ENCODE results near the gene NAGLU. TPM values are rescaled to one million over a fixed set of nuclear protein-coding genes. Genes with fewer than 3 reads are reported as not detected.

Gene NAGLU
- total and polyA plus RNA-seq, 10 of the 15 experiments (the other 5 are each of a cell fraction or from before 2014, with no cell fraction given), result 0.23 to 27.5 (median 8.9) TPM

GRCh38 chr17:42529061-42529460 lies 7.0 kb upstream of the NAGLU start:
- H3K79me2 ChIP-seq (ENCODE audit: control insufficient read depth, insufficient read depth, low read length), result no peaks in the 10 kb centered on the region
- no peak overlapping the region for H2AFZ ChIP-seq (ENCODE audit: control insufficient read depth, low read depth, low read length)
- TF ChIP-seq IKZF1 (conservative IDR thresholded peaks at IDR 0.05) (no peak), GABPA (IDR thresholded peaks at IDR 0.05; ENCODE audit: low read depth) (no peak), ZNF622 (IDR thresholded peaks at IDR 0.05) (no peak), CEBPB (IDR thresholded peaks at IDR 0.05; ENCODE audit: borderline replicate concordance in 1 of 2, low read depth in 2 of 2, low read length in 2 of 2) (no peak), BMI1 (IDR thresholded peaks at IDR 0.05; ENCODE audit: borderline replicate concordance) (no peak), RELB (IDR thresholded peaks at IDR 0.05; ENCODE audit: low read depth) (no peak), NFYA (IDR thresholded peaks at IDR 0.05; ENCODE audit: borderline replicate concordance, low read depth, low read length) (no peak), BRCA1 (IDR thresholded peaks at IDR 0.05; ENCODE audit: low read depth, low read length) (no peak), BCL11A (IDR thresholded peaks at IDR 0.05; ENCODE audit: low read depth, low read length) (no peak), FOS (IDR thresholded peaks at IDR 0.05; ENCODE audit: borderline replicate concordance, extremely low read depth, insufficient read length) (no peak), WRNIP1 (IDR thresholded peaks at IDR 0.05; ENCODE audit: borderline replicate concordance, low read depth, low read length) (no peak), FOXM1 (IDR thresholded peaks at IDR 0.05; ENCODE audit: low read depth, low read length) (no peak)
- TF ChIP-seq, protein P1, sequence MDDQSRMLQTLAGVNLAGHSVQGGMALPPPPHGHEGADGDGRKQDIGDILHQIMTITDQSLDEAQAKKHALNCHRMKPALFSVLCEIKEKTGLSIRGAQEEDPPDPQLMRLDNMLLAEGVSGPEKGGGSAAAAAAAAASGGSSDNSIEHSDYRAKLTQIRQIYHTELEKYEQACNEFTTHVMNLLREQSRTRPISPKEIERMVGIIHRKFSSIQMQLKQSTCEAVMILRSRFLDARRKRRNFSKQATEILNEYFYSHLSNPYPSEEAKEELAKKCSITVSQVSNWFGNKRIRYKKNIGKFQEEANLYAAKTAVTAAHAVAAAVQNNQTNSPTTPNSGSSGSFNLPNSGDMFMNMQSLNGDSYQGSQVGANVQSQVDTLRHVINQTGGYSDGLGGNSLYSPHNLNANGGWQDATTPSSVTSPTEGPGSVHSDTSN (IDR thresholded peaks at IDR 0.05; ENCODE audit: insufficient replicate concordance, low read depth, low read length), result no peak
- 96% methylated on average over 3 of the region's 3 CpGs for WGBS (ENCODE audit: insufficient coverage, insufficient replicate concordance, low lambda C conversion rate, missing lambda C conversion rate)
- ChIA-PET POLR2A (interaction anchor here (0.7 kb wide), 1 partner anchor 302 kb away, joined by 4 read pairs; no protein-coding TSS in a partner anchor), SMC1A (ENCODE audit: uncharacterized antibody, unreplicated experiment) (interaction anchor here (1.4 kb wide), 1 partner anchor 11 kb away, joined by 6 read pairs; no protein-coding TSS in a partner anchor), RAD21 (ENCODE audit: unreplicated experiment) (interaction anchor here (1.4 kb wide), 1 partner anchor 122 kb away, joined by 4 read pairs; no protein-coding TSS in a partner anchor), CTCF (interaction anchor here (0.6 to 1.4 kb wide), 4 partner anchors 15 to 123 kb away, joined by 3 read pairs; no protein-coding TSS in a partner anchor)
- H3K4me2 ChIP-seq (ENCODE audit: control insufficient read depth, insufficient read depth), result no peak overlapping the region
- no peaks in the 10 kb centered on the region for H3K27me3 ChIP-seq (replicated peaks in 1 of 2; ENCODE audit: control insufficient read depth in 2 of 2, insufficient read depth in 2 of 2, low read length in 1 of 2)
- intact Hi-C loops (cut with micrococcal nuclease; ENCODE audit: unreplicated experiment), result no loop called here
- no peaks in the 10 kb centered on the region for H4K20me1 ChIP-seq (ENCODE audit: control insufficient read depth, insufficient read depth)
- H3K9ac ChIP-seq (ENCODE audit: control insufficient read depth, insufficient read depth, low read length), result no peak overlapping the region
- H3K9me3 ChIP-seq (replicated peaks; ENCODE audit: control insufficient read depth, insufficient read depth, low read length), result no peaks in the 10 kb centered on the region
- no TSS peak for BruUV-seq (replicated peaks)
- no peak for ATAC-seq
- peaks cover 22% of the 10 kb centered on the region for H3K4me1 ChIP-seq (ENCODE audit: control insufficient read depth, insufficient read depth, low read length)
- no peak overlapping the region for H3K27ac ChIP-seq (ENCODE audit: control insufficient read depth, insufficient read depth)
- H3K4me3 ChIP-seq, result no peak overlapping the region
- H3K36me3 ChIP-seq (ENCODE audit: control insufficient read depth in 2 of 2, insufficient read depth in 2 of 2, low read length in 1 of 2), result no peaks in the 10 kb centered on the region
- no peak for FAIRE-seq
- in situ Hi-C loops (cut with MboI), result loop anchor here (5.0 kb wide), 1 partner anchor 207 kb away; no protein-coding TSS in a partner anchor
- no peak for DNase-seq (ENCODE audit: low read depth, low spot score)

Data from GM12878 (cell line).